Measurements from ENCODE around the gene PLD1.
"Not testable (repeated sequence)": the region's sequence is repeated elsewhere in the genome, so short reads cannot be mapped to it uniquely, and the experiment has no call there.

Gene PLD1

DNA sequence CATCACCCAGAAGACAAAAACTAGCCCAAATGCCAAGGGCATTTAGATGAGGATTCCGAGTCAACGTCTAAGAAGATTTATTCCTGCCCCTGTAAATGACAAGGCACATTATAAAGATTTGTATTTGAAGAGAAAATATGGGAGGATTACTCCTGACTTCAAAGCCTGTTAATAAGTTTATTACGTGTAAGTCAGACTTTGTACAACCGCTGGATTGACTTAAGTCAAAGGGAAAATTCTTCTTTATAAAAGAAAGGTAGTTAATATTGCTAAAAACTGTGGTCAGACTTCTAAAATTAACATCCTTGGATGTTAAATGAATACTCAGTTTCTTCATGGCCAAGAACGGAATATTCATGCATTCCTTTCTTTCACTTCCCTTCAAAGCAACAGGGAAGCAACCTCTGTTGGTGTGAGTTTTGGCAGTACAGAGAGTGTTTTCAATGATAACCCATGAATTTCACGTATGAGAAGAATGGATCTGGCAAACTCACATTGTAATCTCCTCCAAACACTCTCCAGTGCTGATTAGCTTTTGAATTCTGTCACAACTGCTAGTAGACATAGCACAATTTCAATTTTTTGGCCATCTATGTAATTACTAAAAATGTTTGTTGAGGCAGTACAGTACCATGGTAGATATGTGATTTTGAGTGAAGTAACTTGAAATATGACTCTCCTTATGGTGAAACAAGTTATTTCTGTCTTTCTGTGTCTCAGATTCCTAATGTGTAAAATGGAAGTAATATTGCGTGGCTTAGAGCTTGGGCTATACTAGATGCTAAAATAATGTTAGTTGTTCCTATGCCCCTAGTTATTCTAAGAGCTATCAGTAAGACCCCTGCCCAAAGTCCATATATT is 62.0 kb downstream of the PLD1 start:
- H3K4me1 ChIP-seq (ENCODE audit: insufficient read depth, low read length): peaks cover 18% of the 10 kb centered on the region
- H3K9ac ChIP-seq (ENCODE audit: low read depth, low read length): no peak overlapping the region

DNA sequence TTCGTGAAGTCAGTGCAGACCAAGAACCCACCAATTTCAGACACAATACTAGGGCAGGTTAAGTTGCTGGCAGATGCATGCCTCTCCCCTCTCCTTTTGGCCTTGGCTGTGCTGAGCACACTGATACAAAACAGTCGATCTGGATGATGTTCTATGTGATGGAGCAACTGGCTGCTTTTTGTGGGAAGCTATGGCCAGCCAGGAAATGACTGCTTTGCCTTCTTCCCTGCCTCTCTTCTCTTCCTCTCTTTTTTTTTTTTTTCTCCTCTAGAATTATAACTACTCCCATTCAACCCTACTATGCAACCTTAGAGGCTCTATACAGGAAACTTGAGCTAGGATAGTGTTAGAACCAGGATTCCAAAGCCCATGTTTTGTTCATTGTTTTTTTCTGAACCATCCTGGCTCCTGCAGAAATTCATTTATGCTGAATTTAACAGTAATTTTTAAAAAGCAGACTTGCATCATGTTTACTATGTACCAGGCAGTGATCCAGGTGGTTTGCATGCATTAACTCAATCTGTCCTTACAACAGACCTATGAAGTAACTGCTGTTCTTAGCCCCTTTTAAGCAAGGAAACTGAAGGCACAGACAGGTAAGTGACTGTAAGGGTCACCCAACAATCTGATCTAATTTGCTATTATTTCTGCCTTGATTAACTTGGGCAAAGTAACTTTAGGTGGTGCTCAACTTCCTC is 62.9 kb downstream of the PLD1 start:
- H3K4me1 ChIP-seq (ENCODE audit: insufficient read depth, low read length): peaks cover 18% of the 10 kb centered on the region
- peaks cover 2% of the 10 kb centered on the region; the same call in 1 of the 2 replicates for H3K9me3 ChIP-seq (ENCODE audit: control insufficient read depth, insufficient read depth, low read length)
- H3K9ac ChIP-seq (ENCODE audit: low read depth, low read length): no peak overlapping the region
- no peaks in the 10 kb centered on the region for H3K36me3 ChIP-seq (ENCODE audit: insufficient read depth, low read length)

More for the DNA sequence above, 62.0 kb downstream of the PLD1 start:
- no peaks in the 10 kb centered on the region for H3K36me3 ChIP-seq (ENCODE audit: insufficient read depth, low read length)
- peaks cover 2% of the 10 kb centered on the region; the same call in 1 of the 2 replicates for H3K9me3 ChIP-seq (ENCODE audit: control insufficient read depth, insufficient read depth, low read length)

DNA sequence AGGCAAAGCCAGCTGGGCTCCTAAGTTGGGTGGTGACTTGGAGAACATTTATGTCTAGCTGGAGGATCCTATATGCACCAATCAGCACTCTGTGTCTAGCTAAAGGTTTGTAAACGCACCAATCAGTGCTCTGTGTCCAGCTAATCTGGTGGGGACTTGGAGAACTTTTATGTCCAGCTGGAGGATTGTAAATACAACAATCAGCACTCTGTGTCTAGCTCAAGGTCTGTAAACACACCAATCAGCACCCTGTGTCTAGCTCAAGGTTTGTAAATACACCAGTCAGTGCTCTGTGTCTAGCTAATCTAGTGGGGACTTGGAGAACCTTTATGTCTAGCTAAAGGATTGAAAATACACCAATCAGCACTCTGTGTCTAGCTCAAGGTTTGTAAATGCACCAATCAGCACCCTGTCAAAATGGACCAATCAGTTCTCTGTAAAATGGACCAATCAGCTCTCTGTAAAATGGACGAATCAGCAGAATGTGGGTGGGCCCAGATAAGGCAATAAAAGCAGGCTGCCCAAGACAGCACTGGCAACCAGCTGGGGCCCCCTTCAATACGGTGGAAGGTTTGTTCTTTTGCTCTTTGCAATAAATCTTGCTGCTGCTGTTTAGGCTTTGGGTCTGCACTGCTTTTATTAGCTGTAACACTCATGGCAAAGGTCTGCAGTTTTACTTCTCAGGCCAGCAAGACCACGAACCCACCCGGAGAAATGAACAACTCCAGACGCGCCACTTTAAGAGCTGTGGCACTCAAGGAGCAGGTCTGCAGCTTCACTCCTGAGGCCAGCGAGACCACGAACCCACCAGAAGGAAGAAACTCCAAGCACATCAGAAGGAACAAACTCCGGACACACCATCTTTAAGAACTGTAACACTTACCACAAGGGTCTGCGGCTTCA is 63.7 kb downstream of the PLD1 start:
- H3K9me3 ChIP-seq (ENCODE audit: control insufficient read depth, insufficient read depth, low read length); H3K36me3 ChIP-seq (ENCODE audit: insufficient read depth, low read length); H3K9ac ChIP-seq (ENCODE audit: low read depth, low read length): not testable (repeated sequence)
- peaks cover 18% of the 10 kb centered on the region for H3K4me1 ChIP-seq (ENCODE audit: insufficient read depth, low read length)

DNA sequence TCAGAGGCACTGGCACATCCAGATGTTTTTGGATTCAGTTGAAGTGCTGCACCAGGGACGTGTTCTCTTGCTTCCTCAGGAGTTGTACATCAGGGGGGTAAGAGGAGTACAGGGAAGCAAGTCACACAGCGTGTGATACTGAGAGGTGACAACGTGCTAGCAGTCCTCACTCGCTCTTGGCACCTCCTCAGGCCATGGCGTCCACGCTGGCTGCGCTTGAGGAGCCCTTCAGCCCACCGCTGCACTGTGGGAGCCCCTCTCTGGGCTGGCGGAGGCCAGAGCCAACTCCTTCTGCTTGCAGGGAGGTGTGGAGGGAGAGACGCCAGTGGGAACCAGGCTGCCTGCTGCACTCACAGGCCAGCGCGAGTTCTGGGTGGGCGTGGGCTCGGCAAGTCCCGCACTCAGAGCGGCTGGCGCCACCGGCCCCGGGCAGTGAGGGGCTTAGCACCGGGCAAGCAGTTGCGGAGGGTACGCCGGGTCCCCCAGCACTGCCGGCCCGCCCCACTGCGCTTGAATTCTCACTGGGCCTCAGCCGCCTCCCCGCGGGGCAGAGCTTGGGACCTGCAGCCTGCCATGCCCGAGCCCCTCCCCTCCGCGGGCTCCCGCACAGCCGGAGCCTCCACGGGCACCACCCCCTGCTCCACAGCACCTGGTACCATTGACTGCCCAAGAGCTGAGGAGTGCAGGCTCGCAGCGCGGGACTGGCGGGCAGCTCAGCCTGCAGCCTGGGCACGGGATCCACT is 64.5 kb downstream of the PLD1 start:
- Histone ChIP-seq H3K9me3 (ENCODE audit: control insufficient read depth, insufficient read depth, low read length) (peaks cover 2% of the 10 kb centered on the region; the same call in 1 of the 2 replicates), H3K9ac (ENCODE audit: low read depth, low read length) (no peak overlapping the region), H3K4me1 (ENCODE audit: insufficient read depth, low read length) (peaks cover 18% of the 10 kb centered on the region), H3K36me3 (ENCODE audit: insufficient read depth, low read length) (no peaks in the 10 kb centered on the region)

DNA sequence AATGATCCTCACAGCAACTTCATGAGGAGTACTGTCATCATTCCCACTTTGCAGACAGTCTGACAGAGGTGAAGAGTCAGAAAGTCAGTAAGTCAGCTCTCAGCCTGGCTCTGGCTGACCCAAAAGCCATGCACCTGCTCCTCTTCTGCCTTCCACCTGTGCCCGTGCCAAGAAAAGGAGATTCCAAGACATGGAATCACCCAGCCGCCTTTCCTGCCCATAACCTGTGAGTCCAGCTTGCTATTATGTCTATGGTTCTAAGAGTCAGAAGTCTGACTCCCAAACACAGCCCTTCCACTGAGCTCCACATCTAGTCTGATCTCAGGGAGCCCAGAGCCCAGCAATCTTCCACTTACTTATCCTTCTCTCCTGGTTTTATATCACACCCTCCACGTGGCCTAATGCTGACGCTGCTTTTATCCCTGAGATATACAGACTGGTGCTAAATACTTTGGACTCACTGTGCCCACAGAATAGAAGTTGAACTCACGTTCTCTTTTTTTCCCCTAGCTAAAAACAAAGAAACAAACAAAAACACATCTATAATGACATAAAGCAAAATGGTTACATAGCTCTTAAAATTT is 66.0 kb downstream of the PLD1 start:
- Histone ChIP-seq H3K9me3 (ENCODE audit: control insufficient read depth, insufficient read depth, low read length) (peaks cover 2% of the 10 kb centered on the region; the same call in 1 of the 2 replicates), H3K36me3 (ENCODE audit: insufficient read depth, low read length) (no peaks in the 10 kb centered on the region), H3K9ac (ENCODE audit: low read depth, low read length) (no peak overlapping the region), H3K4me1 (ENCODE audit: insufficient read depth, low read length) (peaks cover 18% of the 10 kb centered on the region)

DNA sequence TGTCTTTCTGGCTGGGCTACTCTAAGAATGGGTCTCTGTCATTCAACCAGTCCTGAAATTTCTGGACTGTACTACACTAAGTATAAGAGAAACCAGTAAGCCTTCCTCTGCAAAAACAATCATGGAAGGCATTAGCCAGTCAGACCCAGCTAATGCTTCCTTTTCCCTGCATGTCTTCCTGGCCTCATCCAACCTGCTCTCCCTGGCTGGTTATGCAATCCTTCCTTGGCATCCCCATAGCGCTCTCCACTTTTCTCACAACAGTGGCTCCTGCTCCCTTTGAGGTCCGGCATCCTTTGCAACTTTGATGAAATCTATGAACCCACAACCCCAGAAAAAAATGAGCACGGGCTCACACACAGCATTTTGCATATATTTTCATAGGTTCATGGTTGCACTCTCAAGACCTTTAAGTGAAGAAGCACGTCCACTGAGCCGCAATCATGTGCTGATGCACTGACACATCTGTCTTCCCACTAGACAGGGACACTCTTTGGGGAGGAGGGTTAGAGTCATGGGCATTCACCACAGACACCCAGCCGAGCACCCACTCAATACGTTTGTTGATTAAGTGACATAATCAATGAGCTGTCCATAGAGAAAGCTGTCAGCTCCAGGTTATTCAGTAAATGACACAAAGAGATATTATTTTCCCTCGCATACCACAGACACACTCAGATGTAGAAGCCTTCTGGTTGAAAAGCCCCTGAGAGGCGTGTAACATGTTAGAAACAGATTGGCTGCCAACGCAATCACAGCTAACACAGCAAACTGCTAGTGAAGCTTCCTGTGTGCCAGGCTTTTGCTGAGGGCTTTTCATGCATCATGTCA is 66.7 kb downstream of the PLD1 start:
- peaks cover 12% of the 10 kb centered on the region for H3K4me1 ChIP-seq (ENCODE audit: insufficient read depth, low read length)
- no peaks in the 10 kb centered on the region for H3K36me3 ChIP-seq (ENCODE audit: insufficient read depth, low read length)
- H3K9ac ChIP-seq (ENCODE audit: low read depth, low read length): no peak overlapping the region
- H3K9me3 ChIP-seq (ENCODE audit: control insufficient read depth, insufficient read depth, low read length): peaks cover 2% of the 10 kb centered on the region; the same call in 1 of the 2 replicates

DNA sequence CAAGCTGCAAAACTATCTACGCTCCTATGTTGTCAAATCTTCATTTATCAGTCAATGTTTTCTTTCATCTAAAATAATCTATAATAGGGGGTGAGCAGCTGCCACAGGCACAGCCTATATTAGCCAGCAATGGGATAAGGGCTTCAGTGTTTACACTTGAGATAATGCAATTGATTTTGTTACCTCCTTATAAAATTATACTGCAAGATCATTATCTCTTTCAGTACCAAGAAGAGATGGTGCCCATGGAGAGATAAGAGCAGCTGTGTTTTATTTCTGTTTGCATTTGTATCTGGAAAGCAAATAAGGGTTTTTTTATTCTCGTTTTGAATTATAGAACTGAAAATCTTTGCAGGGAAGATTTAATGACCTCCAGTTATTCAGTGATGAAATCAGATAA is 68.9 kb downstream of the PLD1 start:
- no peaks in the 10 kb centered on the region for H3K36me3 ChIP-seq (ENCODE audit: insufficient read depth, low read length)
- no peak overlapping the region for H3K9ac ChIP-seq (ENCODE audit: low read depth, low read length)
- H3K4me1 ChIP-seq (ENCODE audit: insufficient read depth, low read length): no peaks in the 10 kb centered on the region
- peaks cover 2% of the 10 kb centered on the region; the same call in 1 of the 2 replicates for H3K9me3 ChIP-seq (ENCODE audit: control insufficient read depth, insufficient read depth, low read length)

DNA sequence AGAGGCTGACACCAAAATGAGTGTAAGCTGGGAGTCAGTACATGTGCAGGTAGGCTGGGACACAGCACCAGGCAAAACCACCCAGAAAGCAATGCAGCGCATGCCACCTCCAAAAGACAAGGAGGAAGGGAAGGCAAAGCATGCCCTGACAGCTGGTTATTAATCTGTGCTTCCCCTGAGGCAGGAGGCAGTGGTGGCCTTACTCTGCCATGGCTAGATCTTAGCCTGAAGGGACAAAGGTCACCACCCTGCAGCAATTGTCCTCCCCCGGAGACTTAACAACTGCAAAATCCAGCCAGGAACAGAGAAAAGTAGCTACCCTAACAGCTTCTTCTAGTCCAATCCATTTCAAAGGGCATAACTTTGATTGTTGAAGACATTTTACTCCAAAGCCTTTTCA is 73.7 kb downstream of the PLD1 start:
- no peaks in the 10 kb centered on the region for H3K9me3 ChIP-seq (ENCODE audit: control insufficient read depth, insufficient read depth, low read length)
- H3K9ac ChIP-seq (ENCODE audit: low read depth, low read length): no peak overlapping the region
- H3K36me3 ChIP-seq (ENCODE audit: insufficient read depth, low read length): peaks cover 5% of the 10 kb centered on the region
- H3K4me1 ChIP-seq (ENCODE audit: insufficient read depth, low read length): no peaks in the 10 kb centered on the region

DNA sequence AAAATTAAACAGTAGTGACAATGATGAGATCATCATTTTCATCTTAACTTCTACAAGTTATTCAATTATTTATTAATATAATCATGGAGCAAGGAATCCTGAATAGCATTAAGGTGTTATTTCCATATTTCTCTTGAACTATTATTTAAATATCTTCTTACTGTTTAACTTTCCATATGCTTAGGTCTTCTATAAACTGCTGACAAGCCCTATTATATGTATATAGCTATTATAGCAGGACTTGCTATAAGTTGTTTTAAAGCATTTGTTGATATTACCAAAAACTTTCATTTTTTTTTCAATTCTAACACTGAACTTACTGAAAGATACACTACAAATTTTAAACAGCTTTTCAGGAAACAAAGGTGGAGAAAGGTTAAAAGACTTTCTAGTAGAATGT is 76.7 kb downstream of the PLD1 start:
- Histone ChIP-seq H3K9me3 (ENCODE audit: control insufficient read depth, insufficient read depth, low read length) (no peaks in the 10 kb centered on the region), H3K9ac (ENCODE audit: low read depth, low read length) (no peak overlapping the region), H3K4me1 (ENCODE audit: insufficient read depth, low read length) (no peaks in the 10 kb centered on the region), H3K36me3 (ENCODE audit: insufficient read depth, low read length) (peaks cover 5% of the 10 kb centered on the region)

DNA sequence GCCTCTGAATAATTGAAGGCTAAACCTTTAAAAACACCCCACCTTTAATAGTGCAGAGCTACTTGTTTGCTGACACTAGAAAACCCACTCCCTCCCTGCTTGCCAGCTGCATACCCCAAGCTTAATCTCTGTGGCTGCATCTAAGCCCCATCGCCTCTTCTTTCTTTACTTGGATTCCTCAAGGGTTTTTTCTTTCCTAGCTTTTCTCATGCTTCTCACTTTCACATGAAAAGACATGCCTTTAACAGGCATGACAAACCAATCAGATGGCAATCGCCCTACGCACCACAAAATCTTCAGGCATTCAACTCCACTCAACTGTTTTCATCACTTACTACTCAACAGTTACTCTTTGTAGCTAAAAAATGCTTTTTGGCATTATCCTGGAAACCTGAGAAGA is 77.5 kb downstream of the PLD1 start:
- 0 out of 2 replicates have a peak, but pooled peaks cover under 1% of the 10 kb centered on the region for H3K4me1 ChIP-seq (ENCODE audit: insufficient read depth, low read length)
- H3K9ac ChIP-seq (ENCODE audit: low read depth, low read length): no peak overlapping the region
- H3K9me3 ChIP-seq (ENCODE audit: control insufficient read depth, insufficient read depth, low read length): no peaks in the 10 kb centered on the region
- H3K36me3 ChIP-seq (ENCODE audit: insufficient read depth, low read length): peaks cover 5% of the 10 kb centered on the region

DNA sequence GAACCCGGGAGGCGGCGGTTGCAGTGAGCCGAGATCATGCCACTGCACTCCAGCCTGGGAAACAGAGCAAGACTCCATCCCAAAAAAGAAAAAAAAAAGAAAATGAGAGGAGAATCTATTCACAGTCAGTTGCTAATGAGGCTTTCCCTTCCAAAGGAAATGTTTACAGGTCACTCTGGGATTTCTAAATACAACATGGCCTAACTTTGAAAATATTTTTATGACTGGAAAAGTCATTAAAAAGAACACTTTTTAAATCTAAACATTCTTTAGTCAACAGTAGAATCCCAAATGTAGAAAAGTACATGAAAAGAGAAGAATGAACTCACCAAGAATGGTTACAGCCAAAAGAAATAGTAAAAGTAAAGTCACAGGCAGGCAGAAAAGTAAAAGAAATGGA is 78.6 kb downstream of the PLD1 start:
- Histone ChIP-seq H3K36me3 (ENCODE audit: insufficient read depth, low read length) (peaks cover 5% of the 10 kb centered on the region), H3K9ac (ENCODE audit: low read depth, low read length) (no peak overlapping the region), H3K9me3 (ENCODE audit: control insufficient read depth, insufficient read depth, low read length) (no peaks in the 10 kb centered on the region), H3K4me1 (ENCODE audit: insufficient read depth, low read length) (peaks cover 8% of the 10 kb centered on the region)

DNA sequence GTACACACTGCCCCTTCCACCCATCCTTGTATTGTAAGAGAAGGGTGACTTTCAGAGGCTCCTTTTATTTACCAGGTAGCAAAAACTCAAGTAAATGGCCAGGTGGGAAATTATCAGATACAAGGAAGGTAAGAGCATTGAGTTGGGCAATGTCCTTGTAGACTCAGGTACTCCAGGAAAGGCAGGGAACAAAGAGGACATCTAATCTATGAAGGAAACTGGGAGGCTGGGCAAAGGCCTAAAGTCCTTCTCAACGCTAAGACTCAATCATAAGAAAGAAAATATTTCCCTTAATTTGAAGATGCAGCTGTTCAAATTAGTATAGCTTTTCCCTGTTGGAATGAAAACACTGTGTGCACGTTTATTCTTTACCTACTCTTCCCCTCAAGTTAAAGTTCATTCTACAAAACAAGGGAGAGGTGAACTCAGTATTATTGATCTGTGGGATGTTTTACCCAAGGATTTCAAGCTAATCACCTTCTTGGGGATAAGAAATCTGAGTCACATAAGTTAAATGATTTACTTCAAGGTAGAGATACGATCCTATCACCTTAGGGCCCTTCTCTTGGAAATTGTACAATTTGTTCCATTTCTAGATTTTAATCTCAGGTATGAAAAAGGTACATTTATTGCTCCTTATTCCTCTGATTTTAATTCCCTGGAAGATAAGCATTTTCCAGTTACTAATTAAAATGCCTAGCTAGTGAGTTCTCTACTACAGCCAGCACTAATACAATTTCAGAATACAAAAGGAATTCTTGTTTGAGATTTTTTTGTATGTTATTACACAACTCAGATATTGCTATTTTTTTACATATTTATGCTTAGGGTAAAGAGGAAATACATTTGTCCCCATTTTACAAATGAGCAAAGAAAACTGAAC is 80.6 kb downstream of the PLD1 start:
- Histone ChIP-seq H3K4me1 (ENCODE audit: insufficient read depth, low read length) (peaks cover 8% of the 10 kb centered on the region), H3K9me3 (ENCODE audit: control insufficient read depth, insufficient read depth, low read length) (no peaks in the 10 kb centered on the region), H3K9ac (ENCODE audit: low read depth, low read length) (no peak overlapping the region), H3K36me3 (ENCODE audit: insufficient read depth, low read length) (peaks cover 3% of the 10 kb centered on the region)
